ENCODE measurements around the gene MED13L. TPM values are rescaled to one million over a fixed set of nuclear protein-coding genes. Genes with fewer than 3 reads are reported as not detected.

The MED13L gene
- polyA plus RNA-seq, 1 of the 3 experiments (the other 2 are of a cell fraction): 17.1 TPM

DNA sequence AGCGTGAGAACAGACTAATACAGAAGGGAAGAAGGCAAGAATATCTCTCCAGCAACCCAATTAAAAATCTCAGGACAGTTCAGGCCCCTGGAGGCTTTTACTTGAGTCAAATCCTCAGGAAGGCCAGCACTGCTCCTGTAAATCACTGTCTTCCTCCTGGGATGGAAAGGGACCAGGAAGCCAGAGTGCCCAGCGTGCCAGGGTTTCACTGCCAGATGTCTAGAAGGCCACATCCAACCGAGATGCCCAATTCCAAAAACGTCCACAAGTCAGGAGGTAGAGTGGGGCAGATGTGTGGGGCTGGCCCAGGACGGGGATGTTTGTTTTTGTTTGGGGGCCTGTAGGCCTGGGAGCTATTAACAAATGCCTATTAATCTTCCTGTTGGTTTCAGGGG, 332.0 kb downstream of the MED13L start:
- CTCF ChIA-PET: interaction anchor here (0.7 kb wide), 1 partner anchor 8 kb away, joined by 3 read pairs; no protein-coding TSS in a partner anchor
- POLR2A ChIA-PET: no interaction called here
- no peaks in the 10 kb centered on the region for H3K9me2 ChIP-seq
- no peaks in the 10 kb centered on the region for H3K27me3 ChIP-seq (ENCODE audit: insufficient read depth)
- no peak overlapping the region for H3K9ac ChIP-seq
- no peak overlapping the region for H2AFZ ChIP-seq (ENCODE audit: low read depth)
- H3K79me2 ChIP-seq (ENCODE audit: insufficient read depth): no peaks in the 10 kb centered on the region
- WGBS (ENCODE audit: low lambda C conversion rate): 86% methylated on average over 5 of the region's 5 CpGs
- H4K20me1 ChIP-seq (ENCODE audit: insufficient read depth): no peaks in the 10 kb centered on the region
- H3K36me3 ChIP-seq (replicated peaks in 1 of 2; ENCODE audit: control insufficient read depth in 1 of 2, insufficient read depth in 2 of 2, low read length in 1 of 2): no peaks in the 10 kb centered on the region
- no peak for DNase-seq
- H3K27ac ChIP-seq (ENCODE audit: low read depth in 2 of 2, low read length in 1 of 2): no peak overlapping the region
- H3K4me3 ChIP-seq (ENCODE audit: low read depth in 2 of 2, low read length in 1 of 2): no peak overlapping the region
- no peak overlapping the region for H3K4me2 ChIP-seq
- H3F3A ChIP-seq (replicated peaks; ENCODE audit: insufficient read depth): no peaks in the 10 kb centered on the region
- TF ChIP-seq NRF1 (IDR thresholded peaks at IDR 0.05; ENCODE audit: low read depth, low read length) (no peak), JUND (IDR thresholded peaks at IDR 0.05) (no peak), POLR2AphosphoS5 (IDR thresholded peaks at IDR 0.05; ENCODE audit: low read depth, low read length) (no peak), FOSL2 (IDR thresholded peaks at IDR 0.05; ENCODE audit: borderline replicate concordance, low read depth) (no peak), EZH2phosphoT487 (IDR thresholded peaks at IDR 0.05; ENCODE audit: borderline replicate concordance, low read depth) (no peak), CHD2 (IDR thresholded peaks at IDR 0.05; ENCODE audit: low read length, partially characterized antibody) (no peak), YY1 (IDR thresholded peaks at IDR 0.05; ENCODE audit: low read depth) (no peak), FOXJ3 (CRISPR knock-in tag; IDR thresholded peaks at IDR 0.05) (no peak), SMC3 (IDR thresholded peaks at IDR 0.05; ENCODE audit: low read depth, low read length) (no peak), RCOR1 (IDR thresholded peaks at IDR 0.05; ENCODE audit: low read length) (no peak)
- TF ChIP-seq, protein P1, sequence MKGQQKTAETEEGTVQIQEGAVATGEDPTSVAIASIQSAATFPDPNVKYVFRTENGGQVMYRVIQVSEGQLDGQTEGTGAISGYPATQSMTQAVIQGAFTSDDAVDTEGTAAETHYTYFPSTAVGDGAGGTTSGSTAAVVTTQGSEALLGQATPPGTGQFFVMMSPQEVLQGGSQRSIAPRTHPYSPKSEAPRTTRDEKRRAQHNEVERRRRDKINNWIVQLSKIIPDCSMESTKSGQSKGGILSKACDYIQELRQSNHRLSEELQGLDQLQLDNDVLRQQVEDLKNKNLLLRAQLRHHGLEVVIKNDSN (IDR thresholded peaks at IDR 0.05; ENCODE audit: borderline replicate concordance, low read depth): no peak
- H3K9me3 ChIP-seq: no peaks in the 10 kb centered on the region
- H3K4me1 ChIP-seq (ENCODE audit: control insufficient read depth in 1 of 2, insufficient read depth in 2 of 2, low read depth in 1 of 2, low read length in 1 of 2): no peaks in the 10 kb centered on the region

DNA sequence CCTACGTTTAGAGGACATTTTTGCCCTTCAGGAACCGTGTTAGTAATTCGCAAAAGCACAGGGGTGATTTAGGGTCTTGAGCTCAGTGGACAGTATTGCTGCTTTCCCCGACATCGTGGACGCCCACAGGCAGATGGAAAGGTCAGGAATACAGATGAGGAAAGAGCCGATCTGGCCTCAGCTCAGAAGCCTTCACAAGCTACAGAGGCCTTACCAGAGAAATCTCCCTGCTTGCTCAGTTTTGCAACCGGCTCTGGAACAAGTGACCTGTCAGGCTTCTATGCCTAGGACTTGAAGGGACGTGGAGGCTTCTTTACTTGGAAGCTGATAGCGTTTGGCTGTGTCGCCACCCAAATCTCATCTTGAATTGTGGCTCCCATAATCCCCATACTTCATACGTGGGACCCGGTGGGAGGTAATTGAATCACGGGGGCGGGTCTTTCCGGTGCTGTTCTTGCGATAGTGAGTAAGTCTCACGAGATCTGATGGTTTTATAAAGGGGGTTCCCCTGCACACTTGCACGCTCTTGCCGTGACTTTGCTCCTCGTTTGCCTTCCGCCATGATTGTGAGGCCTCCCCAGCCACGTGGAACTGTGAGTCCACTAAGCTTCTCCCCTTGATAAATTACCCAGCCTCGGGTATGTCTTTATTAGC, 332.5 kb downstream of the MED13L start:
- no peaks in the 10 kb centered on the region for H3K27me3 ChIP-seq (ENCODE audit: insufficient read depth)
- H3F3A ChIP-seq (replicated peaks; ENCODE audit: insufficient read depth): no peaks in the 10 kb centered on the region
- WGBS (ENCODE audit: low lambda C conversion rate): 83% methylated on average over 22 of the region's 24 CpGs
- no peak overlapping the region for H2AFZ ChIP-seq (ENCODE audit: low read depth)
- no peaks in the 10 kb centered on the region for H3K9me2 ChIP-seq
- TF ChIP-seq, protein P1 (IDR thresholded peaks at IDR 0.05; ENCODE audit: borderline replicate concordance, low read depth): no peak
- no peak for TF ChIP-seq SIN3A (IDR thresholded peaks at IDR 0.05; ENCODE audit: borderline replicate concordance, low read depth, low read length)
- ChIA-PET CTCF (no interaction called here), POLR2A (no interaction called here)
- H3K4me1 ChIP-seq (ENCODE audit: control insufficient read depth in 1 of 2, insufficient read depth in 2 of 2, low read depth in 1 of 2, low read length in 1 of 2): no peaks in the 10 kb centered on the region
- H3K79me2 ChIP-seq (ENCODE audit: insufficient read depth): no peaks in the 10 kb centered on the region
- H3K4me2 ChIP-seq: no peak overlapping the region
- H3K36me3 ChIP-seq (replicated peaks in 1 of 2; ENCODE audit: control insufficient read depth in 1 of 2, insufficient read depth in 2 of 2, low read length in 1 of 2): no peaks in the 10 kb centered on the region
- no peak overlapping the region for H3K4me3 ChIP-seq (ENCODE audit: low read depth in 2 of 2, low read length in 1 of 2)
- H4K20me1 ChIP-seq (ENCODE audit: insufficient read depth): no peaks in the 10 kb centered on the region
- DNase-seq: no peak
- no peak overlapping the region for H3K9ac ChIP-seq
- H3K9me3 ChIP-seq: no peaks in the 10 kb centered on the region
- H3K27ac ChIP-seq (ENCODE audit: low read depth in 2 of 2, low read length in 1 of 2): no peak overlapping the region

Data from SK-N-SH (cell line).